Ishikawa (cell line): ENCODE measurements around the gene CEP112.

Experiments
- CEBPB ChIP-seq: IDR thresholded peaks from 2 replicates; pipeline ENCODE4 v1.6.1; 2012
- CREB1 ChIP-seq: IDR thresholded peaks from 2 replicates; pipeline ENCODE4 v1.6.1; 2012; ENCODE audit warnings: low read depth
- EGR1 ChIP-seq: IDR thresholded peaks from 2 replicates; pipeline ENCODE4 v1.6.1; 2012
- EP300 ChIP-seq: IDR thresholded peaks from 2 replicates; pipeline ENCODE4 v1.6.1; 2012; ENCODE audit warnings: borderline replicate concordance
- FOXM1 ChIP-seq: IDR thresholded peaks from 2 replicates; pipeline ENCODE4 v1.6.1; 2012; ENCODE audit warnings: low read depth, borderline replicate concordance
- RAD21 ChIP-seq: IDR thresholded peaks from 2 replicates; pipeline ENCODE4 v1.6.1; 2012; ENCODE audit warnings: low read depth
- TAF1 ChIP-seq: IDR thresholded peaks from 2 replicates; pipeline ENCODE4 v1.6.1; 2012; ENCODE audit warnings: low read depth, mild to moderate bottlenecking
- YY1 ChIP-seq: IDR thresholded peaks from 2 replicates; pipeline ENCODE4 v1.6.1; 2012; ENCODE audit warnings: low read depth
- ZBTB7A ChIP-seq: IDR thresholded peaks from 2 replicates; pipeline ENCODE4 v1.6.1; 2012; ENCODE audit warnings: low read depth
- TF ChIP-seq, protein P1 (sequence below): IDR thresholded peaks from 2 replicates; pipeline ENCODE4 v1.6.1; 2012
- TF ChIP-seq, protein P2 (sequence below): IDR thresholded peaks from 2 replicates; pipeline ENCODE4 v1.6.1; 2012

DNA sequence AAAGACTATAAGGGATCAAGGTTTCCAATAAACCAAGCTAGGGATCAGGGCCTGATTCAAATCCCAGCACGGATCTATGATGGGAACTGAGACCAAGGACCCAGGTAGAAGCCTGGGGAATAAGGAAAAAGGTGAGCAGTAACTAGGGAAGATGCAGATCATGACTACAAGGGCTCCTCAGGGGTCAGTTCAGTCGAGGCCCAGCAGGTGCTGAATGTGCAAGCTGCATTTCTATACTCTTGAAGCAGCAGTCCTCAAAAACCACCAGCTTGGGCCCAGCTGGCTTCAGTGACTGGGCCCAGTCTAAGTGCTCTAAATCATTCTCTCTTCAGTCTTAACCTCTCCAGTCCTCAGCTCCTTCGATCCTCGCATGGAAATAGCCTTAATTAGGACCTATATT is 401.7 kb downstream of the CEP112 start:
- TF ChIP-seq, protein P1, sequence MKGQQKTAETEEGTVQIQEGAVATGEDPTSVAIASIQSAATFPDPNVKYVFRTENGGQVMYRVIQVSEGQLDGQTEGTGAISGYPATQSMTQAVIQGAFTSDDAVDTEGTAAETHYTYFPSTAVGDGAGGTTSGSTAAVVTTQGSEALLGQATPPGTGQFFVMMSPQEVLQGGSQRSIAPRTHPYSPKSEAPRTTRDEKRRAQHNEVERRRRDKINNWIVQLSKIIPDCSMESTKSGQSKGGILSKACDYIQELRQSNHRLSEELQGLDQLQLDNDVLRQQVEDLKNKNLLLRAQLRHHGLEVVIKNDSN = no peak
- TF ChIP-seq FOXM1 (no peak), TAF1 (no peak), YY1 (no peak), CREB1 (no peak), CEBPB (no peak), ZBTB7A (no peak), RAD21 (no peak), EP300 (no peak), EGR1 (no peak)
- TF ChIP-seq, protein P2, sequence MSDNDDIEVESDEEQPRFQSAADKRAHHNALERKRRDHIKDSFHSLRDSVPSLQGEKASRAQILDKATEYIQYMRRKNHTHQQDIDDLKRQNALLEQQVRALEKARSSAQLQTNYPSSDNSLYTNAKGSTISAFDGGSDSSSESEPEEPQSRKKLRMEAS = no peak
